ENCODE data around the gene SLC10A1.
"Not testable (repeated sequence)": the region's sequence is repeated elsewhere in the genome, so short reads cannot be mapped to it uniquely, and the experiment has no call there.

SLC10A1 gene

DNA sequence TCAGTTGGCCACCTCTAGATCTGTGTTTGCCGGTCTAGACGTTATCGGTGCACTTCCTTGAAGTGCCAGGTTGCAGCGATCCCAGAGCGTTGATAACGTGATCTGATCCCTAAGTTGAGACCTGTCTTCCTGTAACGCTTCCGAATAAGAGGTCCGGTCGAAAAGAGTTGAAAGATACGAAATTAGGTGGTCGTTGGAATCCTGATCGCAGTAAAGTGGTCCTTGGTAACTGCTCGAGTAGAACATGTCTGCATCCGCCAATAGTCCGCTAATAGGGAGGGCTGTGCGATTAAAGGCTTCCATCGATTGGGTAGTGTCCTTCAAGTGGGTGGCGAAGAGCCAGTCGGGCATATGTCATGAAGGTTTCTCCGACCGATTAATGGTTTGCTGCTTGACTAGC, 27.4 kb downstream of the SLC10A1 start:
- DNase-seq = no peak

DNA sequence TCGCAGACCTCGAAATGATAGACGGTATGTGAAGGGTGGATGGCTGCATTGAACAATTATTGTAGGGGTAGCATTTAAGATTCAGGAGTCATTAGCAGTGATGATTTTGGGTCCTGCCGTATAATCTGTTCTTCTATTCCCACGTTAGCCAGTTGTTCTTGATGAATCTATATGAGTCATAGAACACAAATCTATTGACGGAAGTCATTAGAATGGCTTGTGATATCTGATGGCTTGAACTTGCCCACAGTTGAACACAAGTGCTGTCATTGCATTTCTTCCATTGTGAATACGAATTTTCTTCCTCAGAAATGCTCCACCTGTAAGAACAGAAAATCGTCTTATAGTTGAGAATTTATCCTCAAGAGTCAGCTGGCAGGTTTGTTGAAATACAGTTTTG, 28.2 kb downstream of the SLC10A1 start:
- no peak for DNase-seq

DNA sequence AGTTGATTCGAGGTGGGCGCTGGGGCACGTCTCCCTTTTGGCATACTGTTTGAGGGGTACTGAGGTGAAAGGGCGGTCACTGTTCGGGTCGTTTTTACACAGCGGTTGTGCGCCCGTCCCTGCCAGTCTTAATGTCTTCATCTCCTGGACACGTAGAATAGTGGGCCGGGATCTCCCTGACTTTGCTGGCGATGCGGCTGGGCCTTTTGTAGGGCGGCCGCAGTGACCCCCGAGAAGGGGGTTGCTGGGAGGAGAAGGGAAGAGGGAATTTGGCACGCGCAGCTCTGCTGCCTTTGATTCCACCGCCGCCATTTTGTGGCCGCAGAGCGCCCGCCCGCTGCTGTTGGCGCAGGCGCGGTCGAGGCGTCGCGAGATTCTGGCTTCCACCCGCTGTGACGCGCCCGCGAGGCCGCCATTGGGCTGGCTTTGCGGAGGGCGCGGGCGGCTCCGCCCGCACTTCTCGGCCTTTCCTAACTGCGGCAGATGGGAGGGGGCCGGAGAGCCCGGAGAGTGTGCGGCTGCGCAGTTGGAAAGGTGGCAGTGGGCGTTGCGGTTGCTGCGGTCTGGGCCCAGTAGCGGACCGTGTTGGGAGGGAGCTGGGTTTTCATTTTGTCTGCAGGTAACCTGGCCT, 29.6 kb downstream of the SLC10A1 start:
- DNase-seq = peak; percentile 94

DNA sequence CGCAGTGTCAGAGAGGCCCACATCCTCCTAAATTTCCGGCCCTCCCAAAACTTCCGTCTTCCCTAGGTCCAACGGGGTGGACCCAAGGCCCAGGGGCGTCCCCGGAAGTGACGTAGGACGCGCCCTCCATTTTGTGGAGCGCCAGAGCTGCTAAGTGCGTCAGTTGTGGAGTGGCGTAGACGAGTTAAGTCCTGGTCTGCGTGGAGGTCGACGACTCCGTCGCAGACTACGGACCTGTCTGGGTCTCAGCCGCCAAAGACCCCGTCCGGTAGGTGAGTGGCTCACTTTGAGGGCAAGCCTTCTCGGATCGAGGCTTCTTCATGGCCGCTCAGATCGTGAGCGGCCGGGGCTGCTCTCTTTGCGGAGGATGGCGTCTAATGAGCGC, 30.1 kb downstream of the SLC10A1 start, which contains the start of gene SRSF5:
SRSF5 (plus strand) TSS at position 159 of the 385 bp plus-strand sequence. CDS start 1,015 bp downstream, outside the sequence.
- DNase-seq = peak; percentile 95

DNA sequence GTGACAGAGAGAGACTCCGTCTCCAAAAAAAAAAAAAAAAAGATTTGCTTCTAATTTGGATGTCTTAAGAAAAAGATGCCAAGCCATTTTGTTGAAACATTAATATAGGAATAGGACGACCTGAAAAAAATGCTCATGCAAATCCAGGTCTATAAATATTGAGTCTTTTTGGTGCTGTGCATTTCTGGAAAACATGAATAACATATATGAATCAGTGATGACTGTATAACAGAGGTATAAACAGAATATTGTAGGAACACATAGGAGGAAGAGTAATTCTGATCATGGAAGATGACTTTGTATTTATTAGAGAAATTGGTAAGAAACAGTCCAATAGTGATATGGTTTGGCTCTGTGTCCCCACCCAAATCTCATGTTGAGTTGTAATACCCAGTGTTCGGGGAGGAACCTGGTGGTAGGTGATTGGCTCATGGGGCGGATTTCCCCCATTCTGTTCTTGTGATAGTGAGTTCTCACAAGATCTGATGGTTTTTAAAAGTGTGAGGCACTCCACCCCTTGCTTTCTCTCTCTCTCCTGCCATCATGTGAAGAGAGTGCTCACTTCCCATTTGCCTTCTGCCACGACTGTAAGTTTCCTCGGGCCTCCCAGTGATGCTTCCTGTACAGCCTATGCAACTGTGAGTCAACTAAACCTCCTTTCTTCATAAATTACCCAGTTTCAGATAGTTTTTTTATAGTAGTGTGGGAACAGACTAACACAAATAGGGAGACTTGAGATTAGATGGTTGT, 33.1 kb downstream of the SLC10A1 start:
- no peak for DNase-seq

DNA sequence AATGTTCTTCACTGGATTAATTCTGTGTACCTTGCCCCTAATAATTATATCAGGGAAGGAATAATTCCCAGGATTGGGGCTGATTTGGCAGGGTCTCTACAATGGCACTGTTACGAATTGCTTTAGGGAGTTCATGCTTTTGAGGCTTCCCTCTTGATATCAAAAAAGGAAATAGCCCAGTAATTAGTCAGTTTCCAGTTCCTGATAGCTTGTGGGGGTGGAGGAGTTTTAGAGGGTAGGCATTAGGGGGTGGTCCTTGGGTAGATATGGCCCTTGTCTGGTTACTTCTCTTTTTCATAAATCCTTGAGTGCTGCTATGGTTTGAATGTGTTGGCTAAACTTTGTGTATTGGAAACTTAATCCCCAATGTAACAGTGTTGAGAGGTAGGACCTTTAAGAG, 36.2 kb downstream of the SLC10A1 start:
- no peak for DNase-seq

DNA sequence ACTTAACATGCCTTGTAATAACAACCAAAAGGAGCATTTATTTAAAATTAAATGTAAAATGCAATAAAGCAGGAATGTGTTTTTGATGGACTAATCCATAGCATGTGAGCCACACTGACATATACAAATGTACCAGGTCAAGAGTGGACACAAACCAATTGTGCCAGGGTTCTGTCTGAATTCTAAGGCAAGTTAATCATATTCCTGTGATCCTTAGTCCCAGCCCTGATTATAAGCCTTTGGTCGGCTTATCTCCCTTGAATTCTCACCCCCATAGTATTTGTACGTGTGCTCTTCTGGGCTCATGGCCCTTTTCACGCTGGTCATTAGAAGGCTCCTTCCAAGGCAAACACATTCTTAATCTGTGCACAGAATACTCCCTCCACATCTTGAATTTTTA, 40.7 kb downstream of the SLC10A1 start:
- no peak for DNase-seq

DNA sequence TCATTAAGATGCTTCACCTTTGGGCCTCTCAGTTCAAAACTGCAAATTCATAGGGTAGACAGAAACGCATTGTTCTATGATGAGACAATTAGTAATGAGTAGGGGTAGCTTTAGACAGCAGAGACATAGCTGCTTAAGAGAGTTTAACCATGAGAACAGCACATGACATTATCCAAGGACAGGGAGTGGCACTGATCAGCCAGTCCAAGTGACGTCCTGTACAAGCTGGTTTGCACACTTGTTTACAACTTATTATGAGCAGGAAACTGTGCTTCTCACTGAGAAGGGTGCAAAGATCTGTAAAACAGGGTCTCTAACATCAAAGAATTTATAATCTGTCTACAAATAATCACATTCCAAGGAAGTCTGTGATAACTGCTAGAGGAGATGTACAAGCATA, 41.3 kb downstream of the SLC10A1 start:
- no peak for DNase-seq

DNA sequence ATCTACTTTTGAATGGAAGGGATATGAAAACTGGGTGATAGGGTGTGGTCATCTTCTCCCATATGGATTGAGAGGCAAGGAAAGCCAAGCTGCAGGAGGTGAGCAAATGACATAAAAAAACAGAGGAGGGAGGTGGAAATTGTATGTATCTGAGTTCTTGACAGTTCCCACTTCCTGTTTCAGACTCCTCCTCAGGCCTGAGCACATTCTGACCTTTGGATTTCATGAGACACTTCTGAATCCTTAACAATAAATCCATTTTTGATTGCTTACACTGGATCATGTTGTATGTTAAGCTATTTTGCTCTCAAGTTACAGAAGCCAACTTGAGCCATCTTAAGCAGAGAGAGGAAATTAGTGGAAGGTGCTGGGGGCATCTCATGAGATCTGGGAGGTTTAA, 41.7 kb downstream of the SLC10A1 start:
- DNase-seq = no peak

DNA sequence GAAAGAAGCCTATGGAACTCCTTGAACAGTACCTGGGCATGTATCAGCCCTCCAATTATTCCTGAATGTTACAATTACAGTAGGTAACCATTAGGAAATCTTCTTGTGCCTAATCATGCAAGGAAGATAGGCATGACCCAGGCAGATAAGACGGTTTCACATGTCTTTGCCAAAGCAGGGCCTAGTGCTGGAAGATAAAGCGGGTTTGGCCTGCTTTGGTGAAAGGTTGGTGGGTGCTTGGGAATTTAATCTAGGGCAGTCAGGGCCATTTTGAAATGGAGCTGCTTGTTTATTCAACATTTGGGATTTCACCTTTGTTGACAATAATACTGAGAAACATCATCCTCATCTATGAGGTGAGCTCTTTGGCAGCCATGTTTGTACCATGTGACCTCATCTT, 42.6 kb downstream of the SLC10A1 start:
- DNase-seq = no peak

DNA sequence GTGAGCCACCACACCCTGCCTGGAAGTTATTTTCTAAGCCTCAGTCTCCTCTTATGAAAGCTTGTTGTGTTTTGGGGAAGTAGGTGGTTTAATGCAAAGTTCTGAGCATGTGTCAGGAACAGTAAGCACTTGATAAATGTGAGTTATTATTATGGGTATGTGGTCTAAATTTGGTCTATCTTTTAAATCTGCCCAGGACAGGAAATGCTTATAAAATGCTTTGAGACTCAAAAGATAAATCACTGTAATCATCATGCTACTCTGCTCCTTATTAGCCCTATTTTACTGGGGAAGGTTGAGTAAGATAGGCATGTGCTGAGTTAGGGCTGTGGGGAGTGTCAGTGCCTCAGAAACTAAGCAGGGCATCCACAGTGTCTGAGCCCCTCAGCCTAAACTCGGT, 43.2 kb downstream of the SLC10A1 start:
- no peak for DNase-seq

DNA sequence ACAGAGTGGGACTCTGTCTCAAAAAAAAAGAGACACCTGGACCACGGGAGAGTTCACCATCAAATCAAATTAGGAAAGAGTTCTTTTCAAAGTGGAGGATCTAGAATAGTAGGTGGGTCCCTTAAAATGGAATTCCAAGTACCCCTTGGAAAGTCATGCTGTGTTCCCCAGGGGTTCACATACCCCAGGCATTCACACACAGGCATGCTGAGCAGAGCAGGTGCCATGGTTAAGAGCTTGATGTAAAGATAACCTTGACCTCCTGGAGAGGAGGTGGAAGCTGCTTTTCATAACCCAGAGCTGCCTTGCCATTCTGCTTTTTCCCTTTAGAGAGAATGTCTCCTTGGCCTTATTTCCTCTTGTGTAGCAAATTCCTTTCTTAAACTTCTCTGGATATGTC, 44.3 kb downstream of the SLC10A1 start:
- DNase-seq = no peak

DNA sequence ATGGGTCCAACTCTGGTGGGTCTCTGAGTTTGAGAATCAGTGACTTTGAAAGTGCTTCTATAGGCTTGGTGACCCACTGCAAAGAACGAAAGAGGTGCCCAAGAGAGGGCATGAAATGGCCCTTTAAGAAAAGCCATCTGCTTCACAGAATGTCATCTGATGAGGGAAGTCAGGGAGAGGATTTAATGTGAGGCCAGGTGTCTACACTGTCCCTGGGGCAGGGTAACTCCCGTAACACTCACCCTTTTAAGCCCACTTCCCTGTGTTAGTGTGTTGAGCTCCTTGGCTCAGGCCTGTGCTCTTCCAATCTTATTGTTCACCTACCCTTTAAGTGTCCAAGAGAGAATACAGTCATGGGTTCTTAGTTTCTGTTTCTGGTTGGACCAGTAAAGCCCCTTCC, 46.5 kb downstream of the SLC10A1 start:
- no peak for DNase-seq

DNA sequence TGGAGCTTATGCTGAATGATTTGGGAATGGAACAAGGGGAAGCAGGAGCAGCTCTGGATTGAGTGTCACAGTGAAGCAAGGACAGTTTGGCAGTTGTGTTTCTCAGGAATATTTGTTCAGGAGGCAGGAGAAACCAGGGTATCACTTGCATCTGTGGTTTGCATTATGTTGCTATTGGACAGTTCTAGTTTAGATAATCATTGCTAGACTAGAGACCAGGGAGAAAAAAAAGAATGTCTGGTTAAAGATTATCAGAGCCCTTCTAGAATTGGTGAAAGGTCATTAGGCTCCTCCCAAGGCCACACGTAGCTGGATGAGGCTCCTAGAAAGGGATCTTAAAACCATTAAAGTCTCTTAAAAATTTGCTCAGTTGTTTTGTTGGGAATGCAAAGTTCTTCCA, 47.1 kb downstream of the SLC10A1 start:
- no peak for DNase-seq

DNA sequence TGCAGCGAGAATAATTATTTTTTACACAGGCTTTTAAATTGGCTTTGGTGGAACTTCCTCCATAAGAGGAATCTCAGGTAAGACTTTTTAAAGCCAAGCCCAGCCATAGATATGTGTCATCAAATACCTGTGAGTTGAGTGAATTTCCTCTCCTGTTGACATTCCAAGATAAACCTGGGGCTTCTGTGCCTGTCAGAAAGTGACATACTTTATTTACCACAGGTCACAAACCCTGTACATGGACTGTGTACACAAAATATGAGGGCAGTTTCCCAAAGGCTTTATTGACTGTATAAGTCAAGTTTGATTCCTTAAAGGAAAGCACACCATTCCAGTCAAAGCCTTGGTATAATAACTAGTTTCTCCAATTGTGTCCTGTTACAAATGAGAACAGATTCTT, 56.0 kb downstream of the SLC10A1 start:
- DNase-seq = no peak

DNA sequence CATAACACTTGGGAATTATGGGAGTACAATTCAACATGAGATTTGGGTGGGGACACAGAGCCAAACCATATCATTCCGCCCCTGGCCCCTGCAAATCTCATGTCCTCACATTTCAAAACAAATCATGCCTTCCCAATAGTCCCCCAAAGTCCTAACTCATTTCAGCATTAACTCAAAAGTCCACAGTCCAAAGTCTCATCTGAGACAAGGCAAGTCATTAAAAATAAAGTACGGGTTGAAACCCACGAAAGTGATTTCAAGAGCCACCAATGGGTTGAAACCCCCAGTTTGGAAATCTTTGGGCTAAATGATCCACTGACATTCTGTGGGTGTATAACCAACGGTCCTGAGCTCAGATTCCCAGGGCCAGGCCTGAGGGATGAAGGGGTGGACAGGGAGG, 60.6 kb downstream of the SLC10A1 start:
- DNase-seq = not testable (repeated sequence)

DNA sequence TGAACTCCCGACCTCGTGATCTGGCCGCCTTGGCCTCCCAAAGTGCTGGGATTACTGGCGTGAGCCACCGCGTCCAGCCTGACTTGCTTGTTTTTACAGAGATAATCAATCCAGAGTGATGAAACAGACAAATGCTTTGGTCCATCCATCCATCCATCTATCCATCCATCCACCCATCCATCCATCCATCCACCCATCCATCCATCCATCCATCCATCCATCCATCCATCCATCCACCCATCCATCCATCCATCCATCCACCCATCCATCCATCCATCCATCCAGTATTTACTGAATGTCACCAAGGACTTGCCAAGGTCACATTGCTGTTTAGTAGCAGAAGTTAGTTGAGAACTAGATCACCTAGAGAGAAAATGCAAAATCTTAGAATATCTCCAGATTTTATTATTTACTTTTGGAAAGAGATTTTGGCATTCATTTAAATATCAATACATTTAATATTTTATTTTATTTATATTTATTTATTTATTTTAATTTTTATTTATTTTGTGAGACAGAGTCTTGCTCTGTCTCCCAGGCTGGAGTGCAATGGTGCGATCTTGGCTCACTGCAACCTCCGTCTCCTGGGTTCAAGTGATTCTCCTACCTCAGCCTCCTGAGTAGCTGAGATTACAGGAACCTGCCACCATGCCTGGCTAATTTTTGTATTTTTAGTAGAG, 65.0 kb downstream of the SLC10A1 start:
- DNase-seq = not testable (repeated sequence)

DNA sequence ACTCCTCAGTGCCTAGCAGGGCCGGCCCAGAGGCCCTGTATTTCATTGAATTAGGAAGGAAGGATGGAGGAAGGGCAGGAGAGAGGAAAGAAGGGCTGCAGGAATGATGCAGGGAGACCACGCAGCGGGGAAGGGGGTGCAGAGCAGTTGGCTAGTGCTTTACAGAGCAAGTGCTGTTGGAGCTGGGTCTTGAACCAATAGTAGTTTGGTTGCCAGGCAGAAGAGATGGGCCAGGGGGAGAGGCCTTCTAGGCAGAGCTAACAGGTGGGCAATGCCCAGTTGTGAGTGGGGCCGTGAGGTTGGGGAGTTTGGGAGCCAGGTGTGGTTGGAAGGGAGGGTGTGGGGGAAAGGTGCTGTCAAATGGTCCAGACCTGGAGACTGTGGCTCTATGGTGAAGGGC, 69.2 kb downstream of the SLC10A1 start:
- no peak for DNase-seq

DNA sequence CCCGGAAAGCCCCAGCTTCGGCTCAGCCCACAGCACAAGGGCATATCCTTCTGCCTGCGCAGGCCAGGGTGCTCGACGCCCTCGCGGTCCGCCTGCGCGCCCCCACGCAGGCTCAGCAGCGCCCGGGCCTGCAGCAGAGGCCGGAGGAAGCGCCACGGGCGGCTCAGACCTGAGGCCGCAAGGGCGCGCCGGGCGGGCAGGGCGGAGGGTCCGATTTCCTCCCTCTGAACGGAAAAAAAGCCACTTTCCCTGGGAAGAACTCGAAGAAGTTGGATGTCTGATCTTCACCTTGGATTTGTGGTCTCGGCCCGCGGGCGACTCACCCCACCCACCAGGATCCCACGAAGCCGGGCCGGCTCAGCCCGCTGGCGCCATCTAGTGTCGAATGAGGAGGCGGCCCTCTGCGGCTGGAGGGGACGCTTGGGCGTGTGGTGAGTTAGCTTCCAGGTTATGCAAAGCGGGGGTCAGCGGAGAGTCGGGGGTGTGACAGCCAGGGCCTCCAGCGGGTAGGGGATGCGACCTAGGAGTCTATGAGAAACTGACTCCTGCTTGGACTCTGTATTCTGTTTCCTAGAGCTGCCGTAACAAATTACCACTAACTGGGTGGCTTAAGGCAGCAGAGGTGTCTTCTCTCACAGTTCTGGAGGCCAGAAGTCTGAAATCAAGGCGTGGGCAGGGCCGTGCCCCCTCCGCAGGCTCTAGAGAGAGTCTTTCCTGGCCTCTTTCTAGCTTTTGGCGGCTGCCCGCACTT, 70.1 kb downstream of the SLC10A1 start:
- peak; percentile 36 for DNase-seq
